ENCODE measurements around the gene GASK1A. TPM values are rescaled to one million over a fixed set of nuclear protein-coding genes. Genes with fewer than 3 reads are reported as not detected.
A peak's percentile ranks its signal among the peaks of the same experiment; 100 is the strongest.

Gene GASK1A
- polyA plus RNA-seq, 2 of the 4 experiments (the other 2 are of a cell fraction) = not detected

DNA sequence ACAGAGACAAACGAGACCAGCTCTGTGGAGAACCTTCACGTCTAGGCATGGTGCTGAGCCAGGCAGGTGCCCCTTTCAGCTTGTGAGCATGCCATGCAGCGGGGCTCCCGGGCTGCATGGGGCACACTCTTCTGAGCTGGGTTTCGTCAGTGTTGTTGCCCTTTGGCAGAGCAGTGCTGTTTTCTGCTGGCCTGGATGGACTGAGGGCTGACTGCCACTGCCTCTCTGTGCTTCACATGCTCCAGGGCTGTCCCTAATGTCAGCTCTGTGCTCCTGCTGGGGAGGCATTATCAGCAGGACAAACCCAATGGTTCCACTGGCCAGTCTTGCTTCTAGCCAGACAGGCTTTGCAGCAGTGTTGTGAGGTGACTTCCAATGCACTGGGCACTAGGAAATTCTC is 9.5 kb downstream of the GASK1A start:
- ChIA-PET CTCF (interaction anchor here (1.2 kb wide), 1 partner anchor 27 kb away, joined by 5 read pairs; no protein-coding TSS in a partner anchor), POLR2A (no interaction called here)
- no peak for DNase-seq (ENCODE audit: low read depth in 1 of 2, low spot score in 1 of 2)
- H3K4me2 ChIP-seq = no peak overlapping the region
- H3K9me3 ChIP-seq = no peaks in the 10 kb centered on the region
- no peak for TF ChIP-seq TP53 (CRISPR knock-in tag; IDR thresholded peaks at IDR 0.05)
- no peak for TF ChIP-seq BHLHE40 (IDR thresholded peaks at IDR 0.05; ENCODE audit: low read depth, low read length)
- no peak for TF ChIP-seq RARB (CRISPR knock-in tag; IDR thresholded peaks at IDR 0.05)
- TF ChIP-seq SMC3 (IDR thresholded peaks at IDR 0.05) = no peak
- TF ChIP-seq, protein P1, sequence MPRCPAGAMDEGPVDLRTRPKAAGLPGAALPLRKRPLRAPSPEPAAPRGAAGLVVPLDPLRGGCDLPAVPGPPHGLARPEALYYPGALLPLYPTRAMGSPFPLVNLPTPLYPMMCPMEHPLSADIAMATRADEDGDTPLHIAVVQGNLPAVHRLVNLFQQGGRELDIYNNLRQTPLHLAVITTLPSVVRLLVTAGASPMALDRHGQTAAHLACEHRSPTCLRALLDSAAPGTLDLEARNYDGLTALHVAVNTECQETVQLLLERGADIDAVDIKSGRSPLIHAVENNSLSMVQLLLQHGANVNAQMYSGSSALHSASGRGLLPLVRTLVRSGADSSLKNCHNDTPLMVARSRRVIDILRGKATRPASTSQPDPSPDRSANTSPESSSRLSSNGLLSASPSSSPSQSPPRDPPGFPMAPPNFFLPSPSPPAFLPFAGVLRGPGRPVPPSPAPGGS (IDR thresholded peaks at IDR 0.05) = no peak
- TF ChIP-seq RAD21 (conservative IDR thresholded peaks at IDR 0.05 in 1 of 2, IDR thresholded peaks at IDR 0.05 in 1 of 2) = no peak
- no peak for TF ChIP-seq NPAS2 (CRISPR knock-in tag; IDR thresholded peaks at IDR 0.05; ENCODE audit: borderline replicate concordance)
- no peak for TF ChIP-seq POLR2A (IDR thresholded peaks at IDR 0.05; ENCODE audit: low read length)
- no peak for TF ChIP-seq CHD2 (IDR thresholded peaks at IDR 0.05; ENCODE audit: low read length, partially characterized antibody)
- no peaks in the 10 kb centered on the region for H3K4me1 ChIP-seq
- FAIRE-seq = no peak
- WGBS (ENCODE audit: missing lambda C conversion rate) = 31% methylated on average over 5 of the region's 5 CpGs
- no peak overlapping the region for H3K27ac ChIP-seq
- H3K4me3 ChIP-seq = no peak overlapping the region
- ATAC-seq = peak in 1 of 2 experiments; percentile 30; a peak in 2 of 6 replicates

DNA sequence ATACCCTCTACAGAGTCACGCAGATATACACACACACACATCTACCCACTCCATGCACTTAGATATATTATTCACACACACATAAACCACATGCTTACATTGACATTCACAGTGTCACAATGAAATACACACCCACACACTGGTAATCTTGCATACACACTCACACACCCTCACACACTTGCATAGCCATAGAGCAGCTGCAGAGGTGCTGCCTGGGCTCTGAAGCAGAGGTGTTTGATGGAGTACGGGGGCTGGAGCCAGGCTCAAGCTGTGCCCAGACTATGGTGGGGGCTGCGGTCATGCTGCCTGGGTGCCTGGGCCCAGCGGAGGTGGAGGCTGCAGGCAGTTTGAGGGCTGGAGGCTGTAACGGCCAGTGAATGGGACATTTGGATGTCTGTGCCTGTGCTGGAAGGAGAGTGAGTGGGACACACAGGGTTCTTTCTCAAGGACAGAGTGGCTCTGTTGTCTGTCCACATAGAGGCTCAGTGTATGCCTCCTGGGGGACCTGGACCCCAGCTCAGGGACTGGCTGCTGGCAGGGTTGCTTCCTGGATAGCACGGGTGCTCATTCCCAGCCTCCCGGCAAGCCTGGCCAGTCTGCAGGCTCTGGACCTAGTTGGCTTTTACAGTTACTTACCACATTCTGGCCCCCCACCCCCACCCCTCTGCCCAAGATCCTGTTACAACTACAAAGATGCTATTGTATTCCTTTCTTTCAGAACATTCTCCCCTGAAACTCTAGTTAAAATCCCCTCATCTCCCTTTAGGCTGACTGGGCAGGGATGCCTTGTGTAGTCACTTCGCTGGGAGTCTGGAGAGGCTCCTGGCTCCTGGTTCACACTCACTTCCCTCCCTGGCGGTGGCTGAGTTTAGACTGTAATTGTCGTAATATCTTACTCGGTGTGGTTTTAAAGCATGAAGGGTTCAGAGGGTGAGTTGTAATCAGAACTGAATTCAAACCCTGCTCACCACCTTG is 12.5 kb downstream of the GASK1A start:
- TF ChIP-seq PHF8 (IDR thresholded peaks at IDR 0.05; ENCODE audit: borderline replicate concordance, low read depth) (no peak), POLR2AphosphoS2 (conservative IDR thresholded peaks at IDR 0.05; ENCODE audit: low read length) (no peak), ZC3H11A (IDR thresholded peaks at IDR 0.05) (no peak), KDM1A (IDR thresholded peaks at IDR 0.05; ENCODE audit: low read depth) (no peak), EHMT2 (IDR thresholded peaks at IDR 0.05; ENCODE audit: low read depth) (no peak), HEYL (CRISPR knock-in tag; IDR thresholded peaks at IDR 0.05) (no peak), CHD4 (IDR thresholded peaks at IDR 0.05; ENCODE audit: borderline replicate concordance) (no peak), MYC (IDR thresholded peaks at IDR 0.05; ENCODE audit: borderline replicate concordance, low read length) (no peak), ZSCAN20 (CRISPR knock-in tag; IDR thresholded peaks at IDR 0.05) (no peak), GATA3 (IDR thresholded peaks at IDR 0.05; ENCODE audit: borderline replicate concordance) (no peak), TP53 (CRISPR knock-in tag; IDR thresholded peaks at IDR 0.05) (no peak), RCOR1 (IDR thresholded peaks at IDR 0.05; ENCODE audit: low read depth, low read length) (no peak), SREBF2 (IDR thresholded peaks at IDR 0.05) (no peak), RFX5 (IDR thresholded peaks at IDR 0.05) (no peak), NFE2L2 (conservative IDR thresholded peaks at IDR 0.05; ENCODE audit: low read length) (no peak), ZNF302 (CRISPR knock-in tag; IDR thresholded peaks at IDR 0.05) (no peak)
- TF ChIP-seq, protein P1 (IDR thresholded peaks at IDR 0.05) = no peak
- TF ChIP-seq, protein P2, sequence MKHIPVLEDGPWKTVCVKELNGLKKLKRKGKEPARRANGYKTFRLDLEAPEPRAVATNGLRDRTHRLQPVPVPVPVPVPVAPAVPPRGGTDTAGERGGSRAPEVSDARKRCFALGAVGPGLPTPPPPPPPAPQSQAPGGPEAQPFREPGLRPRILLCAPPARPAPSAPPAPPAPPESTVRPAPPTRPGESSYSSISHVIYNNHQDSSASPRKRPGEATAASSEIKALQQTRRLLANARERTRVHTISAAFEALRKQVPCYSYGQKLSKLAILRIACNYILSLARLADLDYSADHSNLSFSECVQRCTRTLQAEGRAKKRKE (CRISPR knock-in tag; IDR thresholded peaks at IDR 0.05; ENCODE audit: low read depth) = no peak
- TF ChIP-seq, protein P3, sequence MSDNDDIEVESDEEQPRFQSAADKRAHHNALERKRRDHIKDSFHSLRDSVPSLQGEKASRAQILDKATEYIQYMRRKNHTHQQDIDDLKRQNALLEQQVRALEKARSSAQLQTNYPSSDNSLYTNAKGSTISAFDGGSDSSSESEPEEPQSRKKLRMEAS (IDR thresholded peaks at IDR 0.05) = no peak
- H3K4me1 ChIP-seq = no peaks in the 10 kb centered on the region
- H3K27ac ChIP-seq = no peak overlapping the region
- H3K4me2 ChIP-seq = no peak overlapping the region
- H3K4me3 ChIP-seq = no peak overlapping the region
- ChIA-PET POLR2A (no interaction called here), CTCF (no interaction called here)
- H3K9me3 ChIP-seq = no peaks in the 10 kb centered on the region
- DNase-seq (ENCODE audit: low read depth in 1 of 2, low spot score in 1 of 2) (no peak), ATAC-seq (no peak), FAIRE-seq (no peak)
- 64% methylated on average over 9 of the region's 11 CpGs for WGBS (ENCODE audit: missing lambda C conversion rate)

Data from A549 (cell line).